ENCODE measurements around the gene ERN1. TPM values are rescaled to one million over a fixed set of nuclear protein-coding genes. Genes with fewer than 3 reads are reported as not detected.

Gene ERN1
- total RNA-seq, 4 donors from 2014 or later = 7.8 to 29.2 (median 12.8) TPM

- Histone ChIP-seq H3K4me3 (no peak overlapping the region), H3K27ac (no peak overlapping the region), H3K36me3 (no peaks in the 10 kb centered on the region), H3K4me1 (no peaks in the 10 kb centered on the region), H3K9me3 (no peaks in the 10 kb centered on the region), H3K27me3 (no peaks in the 10 kb centered on the region)
- in situ Hi-C loops (cut with MboI; ENCODE audit: low pct_ligation_motif_present in 1 of 4, low pct_unique_long_range_greater_than_20kb in 1 of 4, low sequenced_read_pairs in 3 of 4) (loop anchor here in 3 of 4 donors (10.0 to 25.0 kb wide), 2 partner anchors 113 to 255 kb away; no protein-coding TSS in a partner anchor), intact Hi-C loops (cut with DNase I; ENCODE audit: low total_unique reads) (no loop called here)
- no peak for DNase-seq
- 95% methylated on average over 4 of the region's 4 CpGs; no CpG with 5 or more reads in 1 of the 2 donors for WGBS, 2 donors (ENCODE audit: low coverage in 1 of 2)
- TF ChIP-seq CTCF (IDR thresholded peaks at IDR 0.05) (no peak), POLR2A (IDR thresholded peaks at IDR 0.05) (no peak), EP300 (IDR thresholded peaks at IDR 0.05; ENCODE audit: low read depth) (no peak), POLR2AphosphoS5 (IDR thresholded peaks at IDR 0.05) (no peak)
Observed at GRCh38 chr17:64032081-64032480, 97.9 kb downstream of the ERN1 start.

- H3K9me3 ChIP-seq = no peaks in the 10 kb centered on the region
- H3K27me3 ChIP-seq = no peaks in the 10 kb centered on the region
- in situ Hi-C loops (cut with MboI; ENCODE audit: low pct_ligation_motif_present in 1 of 4, low pct_unique_long_range_greater_than_20kb in 1 of 4, low sequenced_read_pairs in 3 of 4) (loop anchor here (10.0 to 25.0 kb wide), 4 partner anchors 104 to 258 kb away; partner anchors contain the start of genes ERN1 (in 2 of the 4), CSHL1 (in 1 of the 4) and GH1 (in 1 of the 4)), intact Hi-C loops (cut with DNase I; ENCODE audit: low total_unique reads) (loop anchor here (10.0 kb wide), 1 partner anchor 104 kb away; no protein-coding TSS in a partner anchor)
- peak; percentile 72 for DNase-seq
- no peak overlapping the region for H3K27ac ChIP-seq
- WGBS, 2 donors (ENCODE audit: low coverage in 1 of 2) = 7 to 12% methylated on average over 3 of the region's 3 CpGs
- H3K4me3 ChIP-seq = no peak overlapping the region
- TF ChIP-seq POLR2AphosphoS5 (IDR thresholded peaks at IDR 0.05) (no peak), CTCF (IDR thresholded peaks at IDR 0.05) (peak; percentile 64 to 78 (median 76)), EP300 (IDR thresholded peaks at IDR 0.05; ENCODE audit: low read depth) (no peak), POLR2A (IDR thresholded peaks at IDR 0.05) (no peak)
- H3K36me3 ChIP-seq = no peaks in the 10 kb centered on the region
- H3K4me1 ChIP-seq = peaks cover 0 to 7% (median 3%) of the 10 kb centered on the region in 4 donors
Observed at GRCh38 chr17:64028874-64029464, 101.0 kb downstream of the ERN1 start.

- intact Hi-C loops (cut with DNase I; ENCODE audit: low total_unique reads) (loop anchor here (2.0 to 10.0 kb wide), 2 partner anchors 101 to 107 kb away; no protein-coding TSS in a partner anchor), in situ Hi-C loops (cut with MboI; ENCODE audit: low pct_ligation_motif_present in 1 of 4, low pct_unique_long_range_greater_than_20kb in 1 of 4, low sequenced_read_pairs in 3 of 4) (loop anchor here (10.0 to 25.0 kb wide), 4 partner anchors 101 to 261 kb away; partner anchors contain the start of genes ERN1 (in 2 of the 4), CSHL1 (in 1 of the 4) and GH1 (in 1 of the 4))
- Histone ChIP-seq H3K36me3 (no peaks in the 10 kb centered on the region), H3K4me1 (peaks cover 0 to 10% (median 3%) of the 10 kb centered on the region in 4 donors), H3K27me3 (no peaks in the 10 kb centered on the region), H3K4me3 (peak overlapping the region in 2 of 4 donors; percentile 12 to 17), H3K9me3 (no peaks in the 10 kb centered on the region), H3K27ac (peak overlapping the region in 1 of 4 donors; percentile 29)
- peak; percentile 91 to 95 (median 94) for TF ChIP-seq CTCF (IDR thresholded peaks at IDR 0.05)
- TF ChIP-seq POLR2AphosphoS5 (IDR thresholded peaks at IDR 0.05) = no peak
- 2% methylated on average over 21 of the region's 21 CpGs; no CpG with 5 or more reads in 1 of the 2 donors for WGBS, 2 donors (ENCODE audit: low coverage in 1 of 2)
- DNase-seq = peak; percentile 87
Observed at GRCh38 chr17:64025732-64026294, 104.1 kb downstream of the ERN1 start.
